Caco-2 (cell line): ENCODE data around the gene CIB1. TPM values are rescaled to one million over a fixed set of nuclear protein-coding genes. Genes with fewer than 3 reads are reported as not detected.
A peak's percentile ranks its signal among the peaks of the same experiment; 100 is the strongest.
"Not testable (repeated sequence)": the region's sequence is repeated elsewhere in the genome, so short reads cannot be mapped to it uniquely, and the experiment has no call there.

Source experiments
- BruUV-seq: library from RNA; stranded (reverse); fragments of 400-500 nt; replicated peaks from 2 replicates; lab custom pipeline; 2021; lab: Mats Ljungman, UMichigan
- CTCF ChIA-PET: fragments of 300-600 bp; sonication (Branson Sonifier 250); formaldehyde crosslinking; loops from one replicate; lab custom pipeline; 2022; ENCODE audit warnings: antibody characterized with exemption; lab: Charles Lee
- POLR2A ChIA-PET: fragments of 300-600 bp; sonication (Branson Sonifier 250); formaldehyde crosslinking; loops from one replicate; lab custom pipeline; 2022; ENCODE audit warnings: antibody characterized with exemption; lab: Charles Lee
- DNase-seq, 2 experiments: peaks; one replicate each; pipeline versions ENCODE4 v3.0.0 to v3.0.0-alpha.2; 2020 to 2022
- H3K27me3 ChIP-seq: replicated peaks from 2 replicates; pipeline ENCODE4 v1.6.0; 2011; ENCODE audit warnings: low read length; ENCODE audit not compliant: control insufficient read depth, insufficient read depth
- H3K36me3 ChIP-seq: 2 replicates; pipeline ENCODE4 v1.5.1; 2011; ENCODE audit warnings: low read length; ENCODE audit not compliant: control insufficient read depth, insufficient read depth
- H3K4me1 ChIP-seq: fragments of 250-450 bp; sonication (Bioruptor Pico); 2 replicates; pipeline ENCODE4 v1.5.1; 2020; ENCODE audit warnings: mild to moderate bottlenecking
- H3K4me3 ChIP-seq: 2 replicates; pipeline ENCODE4 v1.5.1; 2011; ENCODE audit warnings: low read depth, mild to moderate bottlenecking, control low read depth, low read length
- H3K9me3 ChIP-seq: fragments of 250-450 bp; sonication (Bioruptor Pico); 2 replicates; pipeline ENCODE4 v1.5.1; 2020; ENCODE audit warnings: mild to moderate bottlenecking, moderate library complexity
- H3K27ac Mint-ChIP-seq: one replicate; pipeline ENCODE4 v1.8.0; 2022; ENCODE audit warnings: mixed read lengths; ENCODE audit not compliant: unreplicated experiment
- H3K27me3 Mint-ChIP-seq: one replicate; pipeline ENCODE4 v1.8.0; 2022; ENCODE audit warnings: mixed read lengths; ENCODE audit not compliant: insufficient read depth, unreplicated experiment
- H3K36me3 Mint-ChIP-seq: one replicate; pipeline ENCODE4 v1.8.0; 2022; ENCODE audit warnings: mild to moderate bottlenecking, mixed read lengths; ENCODE audit not compliant: insufficient read depth, unreplicated experiment
- H3K4me1 Mint-ChIP-seq: one replicate; pipeline ENCODE4 v1.8.0; 2022; ENCODE audit warnings: low read depth, mixed read lengths; ENCODE audit not compliant: unreplicated experiment
- H3K4me3 Mint-ChIP-seq: one replicate; pipeline ENCODE4 v1.8.0; 2022; ENCODE audit warnings: mild to moderate bottlenecking, moderate library complexity, mixed read lengths; ENCODE audit not compliant: unreplicated experiment
- H3K9me3 Mint-ChIP-seq: one replicate; pipeline ENCODE4 v1.8.0; 2022; ENCODE audit warnings: mixed read lengths; ENCODE audit not compliant: unreplicated experiment
- intact Hi-C: fragments of 100-400 bp; cut with micrococcal nuclease; formaldehyde crosslinking; loops from one replicate; pipeline ENCODE4 v1.10.0; 2022; ENCODE audit not compliant: unreplicated experiment
- total RNA-seq: library from RNA; stranded (reverse); gene quantifications from 2 replicates; pipeline ENCODE4 v1.2.3, GENCODE V29; 2022
- TF ChIP-seq, protein P1 (sequence below), 2 experiments: fragments of 200-600 bp in 1 of 2; IDR thresholded peaks; 1 replicate in 1 of 2; 2 replicates in 1 of 2; pipeline versions ENCODE4 v1.5.1 to v1.8.0; 2011 to 2022; ENCODE audit warnings: antibody characterized with exemption in 1 of 2, control low read depth in 1 of 2, inconsistent platforms in 1 of 2, low read depth in 1 of 2, low read length in 1 of 2, mild to moderate bottlenecking in 1 of 2, moderate library complexity in 1 of 2; ENCODE audit not compliant: insufficient read depth in 1 of 2, severe bottlenecking in 1 of 2, unreplicated experiment in 1 of 2

Gene CIB1
- total RNA-seq, 1 experiment from 2014 or later: 37.7 TPM

DNA sequence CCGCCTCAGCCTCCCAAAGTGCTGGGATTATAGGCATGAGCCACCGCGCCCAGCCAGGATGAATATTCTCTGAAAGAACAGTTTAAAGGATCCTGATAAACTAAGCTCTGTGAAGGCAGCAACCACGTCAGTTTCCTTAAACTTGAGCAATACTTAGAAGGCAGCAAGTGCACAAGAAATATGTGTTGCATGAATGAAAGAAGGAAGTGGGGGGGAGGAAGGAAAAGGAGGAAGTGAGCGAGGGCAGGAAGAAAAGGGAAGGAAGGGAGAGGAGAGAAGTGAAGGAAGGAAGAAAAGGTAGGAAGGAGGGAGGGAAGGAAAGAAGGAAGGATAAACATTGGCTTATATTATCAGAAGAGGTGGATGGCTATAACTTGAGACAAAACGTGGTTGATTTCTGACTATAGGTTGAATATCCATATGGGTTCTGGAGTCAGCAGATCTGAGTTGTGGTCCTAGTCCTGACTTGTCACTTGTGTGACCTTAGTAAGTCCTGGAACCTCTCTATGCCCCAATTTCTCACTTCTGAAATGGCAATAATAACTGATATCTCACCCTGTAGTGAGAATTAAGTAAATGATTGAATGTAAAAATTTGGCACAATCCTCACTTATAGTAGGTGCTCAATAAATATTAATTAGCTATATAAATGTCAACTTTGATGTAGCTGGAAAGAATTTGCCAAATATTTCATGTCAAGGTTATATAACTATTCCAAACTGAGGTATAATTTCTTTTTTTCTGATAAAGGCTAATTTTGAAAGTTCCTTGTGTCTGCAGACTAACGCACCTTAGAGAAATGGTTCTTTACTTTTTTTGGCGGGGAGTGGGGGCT is 44.6 kb downstream of the CIB1 start:
- Mint-ChIP-seq H3K36me3 (peaks cover 6% of the 10 kb centered on the region), H3K9me3 (no peaks in the 10 kb centered on the region), H3K4me3 (no peak overlapping the region), H3K27ac (no peak overlapping the region), H3K4me1 (no peaks in the 10 kb centered on the region), H3K27me3 (no peaks in the 10 kb centered on the region)
- ChIA-PET CTCF (interaction anchor here (1.3 kb wide), 1 partner anchor 12 kb away, joined by 3 read pairs; the partner anchor contains the start of gene SEMA4B), POLR2A (no interaction called here)
- Histone ChIP-seq H3K9me3 (no peaks in the 10 kb centered on the region), H3K36me3 (no peaks in the 10 kb centered on the region), H3K4me1 (peaks cover 6% of the 10 kb centered on the region), H3K4me3 (no peak overlapping the region), H3K27me3 (no peaks in the 10 kb centered on the region)
- TF ChIP-seq, protein P1, sequence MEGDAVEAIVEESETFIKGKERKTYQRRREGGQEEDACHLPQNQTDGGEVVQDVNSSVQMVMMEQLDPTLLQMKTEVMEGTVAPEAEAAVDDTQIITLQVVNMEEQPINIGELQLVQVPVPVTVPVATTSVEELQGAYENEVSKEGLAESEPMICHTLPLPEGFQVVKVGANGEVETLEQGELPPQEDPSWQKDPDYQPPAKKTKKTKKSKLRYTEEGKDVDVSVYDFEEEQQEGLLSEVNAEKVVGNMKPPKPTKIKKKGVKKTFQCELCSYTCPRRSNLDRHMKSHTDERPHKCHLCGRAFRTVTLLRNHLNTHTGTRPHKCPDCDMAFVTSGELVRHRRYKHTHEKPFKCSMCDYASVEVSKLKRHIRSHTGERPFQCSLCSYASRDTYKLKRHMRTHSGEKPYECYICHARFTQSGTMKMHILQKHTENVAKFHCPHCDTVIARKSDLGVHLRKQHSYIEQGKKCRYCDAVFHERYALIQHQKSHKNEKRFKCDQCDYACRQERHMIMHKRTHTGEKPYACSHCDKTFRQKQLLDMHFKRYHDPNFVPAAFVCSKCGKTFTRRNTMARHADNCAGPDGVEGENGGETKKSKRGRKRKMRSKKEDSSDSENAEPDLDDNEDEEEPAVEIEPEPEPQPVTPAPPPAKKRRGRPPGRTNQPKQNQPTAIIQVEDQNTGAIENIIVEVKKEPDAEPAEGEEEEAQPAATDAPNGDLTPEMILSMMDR (IDR thresholded peaks at IDR 0.05; ENCODE audit: insufficient read depth in 1 of 2, low read depth in 1 of 2, low read length in 1 of 2, severe bottlenecking in 1 of 2, unreplicated experiment in 1 of 2): no peak
- BruUV-seq: no TSS peak
- intact Hi-C loops: no loop called here
- DNase-seq: no peak

DNA sequence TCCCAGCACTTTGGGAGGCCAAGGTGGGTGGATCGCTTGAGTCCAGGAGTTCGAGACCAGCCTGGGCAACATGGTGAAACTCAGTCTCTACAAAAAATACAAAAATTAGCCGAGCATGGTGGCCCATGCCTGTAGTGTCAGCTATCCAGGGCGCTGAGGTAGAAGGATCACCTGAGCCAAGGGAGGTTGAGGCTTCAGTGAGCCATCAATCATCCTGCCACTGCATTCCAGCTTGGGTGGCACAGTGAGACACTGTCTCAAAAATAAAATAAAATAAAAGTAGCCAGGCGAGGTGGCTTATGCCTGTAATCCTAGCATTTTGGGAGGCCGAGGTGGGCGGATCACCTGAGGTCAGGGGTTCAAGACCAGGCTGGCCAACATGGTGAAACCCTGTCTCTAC is 45.7 kb downstream of the CIB1 start:
- H3K4me3 Mint-ChIP-seq, H3K27me3 Mint-ChIP-seq, CTCF ChIA-PET, H3K36me3 ChIP-seq, intact Hi-C loops, H3K4me1 Mint-ChIP-seq, BruUV-seq, POLR2A ChIA-PET, DNase-seq, H3K9me3 ChIP-seq, H3K36me3 Mint-ChIP-seq, H3K27ac Mint-ChIP-seq, H3K9me3 Mint-ChIP-seq, H3K4me3 ChIP-seq, H3K27me3 ChIP-seq: not testable (repeated sequence)
- H3K4me1 ChIP-seq: peaks cover 11% of the 10 kb centered on the region

DNA sequence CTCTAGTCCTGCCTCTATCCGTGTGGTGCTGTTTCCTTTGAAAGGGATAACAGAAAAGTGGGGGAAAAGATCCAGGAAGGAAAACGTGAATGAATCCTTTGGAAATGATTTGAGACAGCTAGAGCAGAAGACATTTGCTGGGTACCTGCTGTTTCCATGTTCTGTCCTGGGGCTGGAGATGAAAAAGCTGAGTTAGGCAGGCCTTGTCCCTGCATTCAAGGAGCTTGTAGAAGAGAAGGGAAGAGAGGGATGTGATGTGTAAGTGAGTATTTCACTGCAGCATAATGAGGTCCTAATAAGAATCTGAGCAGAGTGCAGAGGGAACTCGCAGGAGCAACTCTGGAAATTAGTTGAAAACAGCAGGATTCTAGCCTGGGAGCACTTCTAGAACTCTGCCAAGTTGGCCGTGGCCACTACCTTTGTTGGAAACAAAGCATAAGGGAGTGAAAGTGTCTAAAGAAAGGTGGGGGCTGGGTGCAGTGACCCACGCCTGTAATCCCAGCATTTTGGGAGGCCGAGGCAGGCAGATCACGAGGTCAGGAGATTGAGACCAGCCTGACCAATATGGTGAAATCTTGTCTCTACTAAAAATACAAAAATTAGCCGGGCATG is 46.4 kb downstream of the CIB1 start:
- Histone ChIP-seq H3K27me3 (no peaks in the 10 kb centered on the region), H3K36me3 (no peaks in the 10 kb centered on the region), H3K9me3 (no peaks in the 10 kb centered on the region), H3K4me1 (peaks cover 11% of the 10 kb centered on the region), H3K4me3 (no peak overlapping the region)
- H3K27me3 Mint-ChIP-seq: no peaks in the 10 kb centered on the region
- no peaks in the 10 kb centered on the region for H3K4me1 Mint-ChIP-seq
- DNase-seq: no peak
- H3K27ac Mint-ChIP-seq: peak overlapping the region; percentile 4
- H3K36me3 Mint-ChIP-seq: peaks cover 6% of the 10 kb centered on the region
- ChIA-PET POLR2A (no interaction called here), CTCF (no interaction called here)
- TF ChIP-seq, protein P1 (IDR thresholded peaks at IDR 0.05; ENCODE audit: insufficient read depth in 1 of 2, low read depth in 1 of 2, low read length in 1 of 2, severe bottlenecking in 1 of 2, unreplicated experiment in 1 of 2): no peak
- H3K4me3 Mint-ChIP-seq: no peak overlapping the region
- intact Hi-C loops: no loop called here
- BruUV-seq: no TSS peak
- H3K9me3 Mint-ChIP-seq: no peaks in the 10 kb centered on the region
